Testis (tissue), 3 donors: ENCODE data around the gene CDK15. TPM values are rescaled to one million over a fixed set of nuclear protein-coding genes. Genes with fewer than 3 reads are reported as not detected.

ENCODE experiments used
- DNase-seq: peaks from one replicate; pipeline ENCODE4 v3.0.0-alpha.2; 2019
- H3K27ac ChIP-seq, 2 donors: fragments of 200-600 bp; sonication (generic); one replicate each; pipeline ENCODE4 v1.5.1; 2019
- H3K27me3 ChIP-seq: fragments of 200-600 bp; sonication (generic); one replicate; pipeline ENCODE4 v1.5.1; 2019
- H3K36me3 ChIP-seq: fragments of 200-600 bp; sonication (generic); one replicate; pipeline ENCODE4 v1.5.1; 2017; ENCODE audit warnings: low read depth; ENCODE audit errors: missing control alignments
- H3K4me1 ChIP-seq: fragments of 200-600 bp; sonication (generic); one replicate; pipeline ENCODE4 v1.5.1; 2019
- H3K4me3 ChIP-seq, 2 donors: fragments of 200-600 bp; sonication (generic); one replicate each; pipeline ENCODE4 v1.5.1; 2017 to 2019
- H3K9me3 ChIP-seq: fragments of 200-600 bp; sonication (generic); one replicate; pipeline ENCODE4 v1.5.1; 2017
- CTCF ChIP-seq, 3 experiments: fragments of 450-650 bp in 2 of 3; fragments of 200-600 bp in 1 of 3; sonication (generic) in 1 of 3; IDR thresholded peaks; one replicate each; pipeline ENCODE4 v1.5.1; 2016 to 2019; ENCODE audit warnings: antibody characterized with exemption in 3 of 3, mild to moderate bottlenecking in 2 of 3, moderate library complexity in 1 of 3
- POLR2A ChIP-seq: fragments of 450-650 bp; IDR thresholded peaks from one replicate; pipeline ENCODE4 v1.6.1; 2017; ENCODE audit warnings: antibody characterized with exemption, mild to moderate bottlenecking, moderate library complexity
- WGBS, 2 donors: methylation state at CpG; one replicate each; pipeline ENCODE4 v1.1.5; 2018; 5-methylcytosine and 5-hydroxymethylcytosine counted together
- intact Hi-C: fragments of 100-400 bp; cut with DNase I; formaldehyde crosslinking; loops from one replicate; pipeline ENCODE4 v1.15.1; 2023; ENCODE audit warnings: low total_unique reads
- polyA plus RNA-seq: library from polyadenylated mRNA; stranded (reverse); fragments of 350-450 nt; fragmentation: Illumina TruSeq; extraction: RNeasy Lipid Tissue Mini Kit (QIAGEN cat#74804); gene quantifications from one replicate; pipeline ENCODE4 v1.2.3, GENCODE V29; 2014; ENCODE audit warnings: low read depth, low replicate concordance; ENCODE audit not compliant: insufficient read depth
- total RNA-seq, 2 donors: library from RNA; depleted of rRNA; stranded (reverse); fragments of >200 nt; gene quantifications; one replicate each; pipeline ENCODE4 v1.2.3, GENCODE V29; 2016

CDK15 gene
- total and polyA plus RNA-seq, 3 donors from 2014 or later: 1.8 to 6.3 (median 5.6) TPM

GRCh38 chr2:201886504-201886903 lies 80.2 kb downstream of the CDK15 start:
- Histone ChIP-seq H3K27me3 (no peaks in the 10 kb centered on the region), H3K36me3 (no peaks in the 10 kb centered on the region), H3K4me3 (no peak overlapping the region), H3K9me3 (no peaks in the 10 kb centered on the region), H3K27ac (no peak overlapping the region), H3K4me1 (peaks cover 11% of the 10 kb centered on the region)
- TF ChIP-seq POLR2A (no peak), CTCF (IDR thresholded peaks at IDR 0.05) (no peak)
- no peak for DNase-seq
- intact Hi-C loops: no loop called here
- 95% methylated on average over 3 of the region's 3 CpGs for WGBS, 2 donors

GRCh38 chr2:201887773-201888425 lies 81.6 kb downstream of the CDK15 start:
- H3K36me3 ChIP-seq: no peaks in the 10 kb centered on the region
- DNase-seq: no peak
- H3K27me3 ChIP-seq: no peaks in the 10 kb centered on the region
- WGBS, 2 donors: 38 to 41% methylated on average over 9 of the region's 9 CpGs
- no peaks in the 10 kb centered on the region for H3K9me3 ChIP-seq
- intact Hi-C loops: no loop called here
- H3K4me3 ChIP-seq: no peak overlapping the region
- peaks cover 11% of the 10 kb centered on the region for H3K4me1 ChIP-seq
- TF ChIP-seq POLR2A: no peak
- no peak for TF ChIP-seq CTCF (IDR thresholded peaks at IDR 0.05)
- H3K27ac ChIP-seq: no peak overlapping the region

- H3K27ac ChIP-seq: no peak overlapping the region
- no peaks in the 10 kb centered on the region for H3K36me3 ChIP-seq
- WGBS, 2 donors: 24 to 32% methylated on average over 8 of the region's 8 CpGs
- H3K27me3 ChIP-seq: no peaks in the 10 kb centered on the region
- H3K4me1 ChIP-seq: peaks cover 6% of the 10 kb centered on the region
- no peaks in the 10 kb centered on the region for H3K9me3 ChIP-seq
- intact Hi-C loops: no loop called here
- TF ChIP-seq CTCF (IDR thresholded peaks at IDR 0.05): no peak
- TF ChIP-seq POLR2A: no peak
- no peak overlapping the region for H3K4me3 ChIP-seq
- DNase-seq: no peak
Observed at GRCh38 chr2:201888426-201888800, 82.1 kb downstream of the CDK15 start.

GRCh38 chr2:201890453-201890852 lies 84.1 kb downstream of the CDK15 start:
- Histone ChIP-seq H3K27ac (no peak overlapping the region), H3K27me3 (no peaks in the 10 kb centered on the region), H3K4me1 (no peaks in the 10 kb centered on the region), H3K36me3 (no peaks in the 10 kb centered on the region), H3K4me3 (no peak overlapping the region), H3K9me3 (no peaks in the 10 kb centered on the region)
- no peak for TF ChIP-seq POLR2A
- no peak for TF ChIP-seq CTCF (IDR thresholded peaks at IDR 0.05)
- no peak for DNase-seq
- intact Hi-C loops: no loop called here

- H3K27ac ChIP-seq: no peak overlapping the region
- TF ChIP-seq CTCF (IDR thresholded peaks at IDR 0.05): no peak
- no peak for TF ChIP-seq POLR2A
- no peaks in the 10 kb centered on the region for H3K9me3 ChIP-seq
- no peaks in the 10 kb centered on the region for H3K36me3 ChIP-seq
- WGBS, 2 donors: 90 to 92% methylated on average over 6 of the region's 6 CpGs
- H3K4me3 ChIP-seq: no peak overlapping the region
- intact Hi-C loops: no loop called here
- no peaks in the 10 kb centered on the region for H3K27me3 ChIP-seq
- no peaks in the 10 kb centered on the region for H3K4me1 ChIP-seq
- DNase-seq: no peak
Observed at GRCh38 chr2:201891676-201892075, 85.3 kb downstream of the CDK15 start.
